Memory B cell (primary cell): Measurements from ENCODE around the gene CFLAR.
A peak's percentile ranks its signal among the peaks of the same experiment; 100 is the strongest.
"Not testable (repeated sequence)": the region's sequence is repeated elsewhere in the genome, so short reads cannot be mapped to it uniquely, and the experiment has no call there.

ENCODE experiments used
- ATAC-seq: fragments of 150-1000 bp; cut with Tn5 transposase; 2 replicates; pipeline ENCODE4 v1.10.0; 2021; ENCODE audit warnings: low read depth, mild to moderate bottlenecking, moderate library complexity
- DNase-seq, 2 donors: peaks; one replicate each; pipeline ENCODE4 v3.0.0; 2022; ENCODE audit warnings: low spot score in 2 of 2
- H3K27ac Mint-ChIP-seq: one replicate; pipeline ENCODE4 v1.8.0; 2022; ENCODE audit warnings: mild to moderate bottlenecking, moderate library complexity, mixed read lengths
- H3K27me3 Mint-ChIP-seq: one replicate; pipeline ENCODE4 v1.8.0; 2022; ENCODE audit warnings: mixed read lengths
- H3K36me3 Mint-ChIP-seq: one replicate; pipeline ENCODE4 v1.8.0; 2022; ENCODE audit warnings: mild to moderate bottlenecking, mixed read lengths
- H3K4me1 Mint-ChIP-seq: one replicate; pipeline ENCODE4 v1.8.0; 2022; ENCODE audit warnings: mixed read lengths
- H3K4me3 Mint-ChIP-seq: one replicate; pipeline ENCODE4 v1.8.0; 2022; ENCODE audit warnings: mild to moderate bottlenecking, moderate library complexity, mixed read lengths
- H3K9me3 Mint-ChIP-seq: one replicate; pipeline ENCODE4 v1.8.0; 2022; ENCODE audit warnings: mixed read lengths

CFLAR gene

GRCh38 chr2:201110615-201111014 is 5.3 kb upstream of the CFLAR start:
- Mint-ChIP-seq H3K4me1 (peaks cover 17% of the 10 kb centered on the region), H3K4me3 (no peak overlapping the region), H3K36me3 (peaks cover 6% of the 10 kb centered on the region), H3K9me3 (no peaks in the 10 kb centered on the region), H3K27ac (no peak overlapping the region), H3K27me3 (no peaks in the 10 kb centered on the region)
- ATAC-seq (no peak), DNase-seq (no peak)

- Mint-ChIP-seq H3K36me3 (peaks cover 2% of the 10 kb centered on the region), H3K4me3 (no peak overlapping the region), H3K27ac (no peak overlapping the region), H3K27me3 (no peaks in the 10 kb centered on the region), H3K4me1 (peaks cover 16% of the 10 kb centered on the region), H3K9me3 (no peaks in the 10 kb centered on the region)
- ATAC-seq, result no peak
- DNase-seq, result no peak
Measured at GRCh38 chr2:201111096-201111495, 4.9 kb upstream of the CFLAR start.

- Mint-ChIP-seq H3K27me3 (no peaks in the 10 kb centered on the region), H3K4me3 (peak overlapping the region; percentile 71), H3K9me3 (no peaks in the 10 kb centered on the region), H3K36me3 (peaks cover 1% of the 10 kb centered on the region), H3K4me1 (peaks cover 23% of the 10 kb centered on the region), H3K27ac (peak overlapping the region; percentile 99)
- ATAC-seq (no peak), DNase-seq (no peak)
Measured at GRCh38 chr2:201114350-201114749, 1.6 kb upstream of the CFLAR start.

- peak overlapping the region; percentile 88 for H3K4me3 Mint-ChIP-seq
- H3K36me3 Mint-ChIP-seq, result peaks cover 1% of the 10 kb centered on the region
- ATAC-seq (no peak), DNase-seq (no peak)
- H3K27me3 Mint-ChIP-seq, result no peaks in the 10 kb centered on the region
- H3K4me1 Mint-ChIP-seq, result peaks cover 25% of the 10 kb centered on the region
- no peaks in the 10 kb centered on the region for H3K9me3 Mint-ChIP-seq
- peak overlapping the region; percentile 99 for H3K27ac Mint-ChIP-seq
Measured at GRCh38 chr2:201114846-201115245, 1.1 kb upstream of the CFLAR start.

GRCh38 chr2:201116959-201117734 is 1.2 kb downstream of the CFLAR start:
- Mint-ChIP-seq H3K9me3 (no peaks in the 10 kb centered on the region), H3K27me3 (no peaks in the 10 kb centered on the region), H3K27ac (peak overlapping the region; percentile 99), H3K4me1 (peaks cover 39% of the 10 kb centered on the region), H3K4me3 (peak overlapping the region; percentile 88), H3K36me3 (peaks cover 1% of the 10 kb centered on the region)
- ATAC-seq (peak; percentile 29), DNase-seq (peak; percentile 32 to 65)

- H3K9me3 Mint-ChIP-seq, H3K36me3 Mint-ChIP-seq, ATAC-seq, H3K27me3 Mint-ChIP-seq: not testable (repeated sequence)
- Mint-ChIP-seq H3K4me3 (peak overlapping the region; percentile 88), H3K4me1 (peaks cover 45% of the 10 kb centered on the region), H3K27ac (peak overlapping the region; percentile 99)
- peak in 1 of 2 donors; percentile 28 for DNase-seq
Measured at GRCh38 chr2:201117735-201118094, 1.8 kb downstream of the CFLAR start.

GRCh38 chr2:201118121-201118960 is 2.4 kb downstream of the CFLAR start:
- peak; percentile 80 to 86 for DNase-seq
- H3K36me3 Mint-ChIP-seq, result peaks cover 5% of the 10 kb centered on the region
- peak overlapping the region; percentile 88 for H3K4me3 Mint-ChIP-seq
- ATAC-seq, result peak; percentile 62
- no peaks in the 10 kb centered on the region for H3K27me3 Mint-ChIP-seq
- peaks cover 46% of the 10 kb centered on the region for H3K4me1 Mint-ChIP-seq
- no peaks in the 10 kb centered on the region for H3K9me3 Mint-ChIP-seq
- H3K27ac Mint-ChIP-seq, result peak overlapping the region; percentile 99

- H3K36me3 Mint-ChIP-seq, result peaks cover 5% of the 10 kb centered on the region
- DNase-seq (no peak), ATAC-seq (peak; percentile 2)
- H3K9me3 Mint-ChIP-seq, result no peaks in the 10 kb centered on the region
- peak overlapping the region; percentile 88 for H3K4me3 Mint-ChIP-seq
- H3K27ac Mint-ChIP-seq, result peak overlapping the region; percentile 99
- peaks cover 48% of the 10 kb centered on the region for H3K4me1 Mint-ChIP-seq
- no peaks in the 10 kb centered on the region for H3K27me3 Mint-ChIP-seq
Measured at GRCh38 chr2:201118961-201119854, 3.2 kb downstream of the CFLAR start.

- ATAC-seq (no peak), DNase-seq (no peak)
- no peaks in the 10 kb centered on the region for H3K27me3 Mint-ChIP-seq
- H3K27ac Mint-ChIP-seq, result peak overlapping the region; percentile 99
- H3K36me3 Mint-ChIP-seq, result peaks cover 7% of the 10 kb centered on the region
- H3K4me3 Mint-ChIP-seq, result peak overlapping the region; percentile 68
- peaks cover 58% of the 10 kb centered on the region for H3K4me1 Mint-ChIP-seq
- H3K9me3 Mint-ChIP-seq, result no peaks in the 10 kb centered on the region
Measured at GRCh38 chr2:201122276-201122675, 6.3 kb downstream of the CFLAR start.

- Mint-ChIP-seq H3K4me3 (peak overlapping the region; percentile 75), H3K9me3 (no peaks in the 10 kb centered on the region), H3K4me1 (peaks cover 66% of the 10 kb centered on the region), H3K36me3 (peaks cover 6% of the 10 kb centered on the region), H3K27ac (peak overlapping the region; percentile 99), H3K27me3 (no peaks in the 10 kb centered on the region)
- no peak for DNase-seq
- ATAC-seq, result peak; percentile 11
Measured at GRCh38 chr2:201126308-201127151, 10.6 kb downstream of the CFLAR start.

GRCh38 chr2:201127152-201127511 is 11.2 kb downstream of the CFLAR start:
- peaks cover 6% of the 10 kb centered on the region for H3K36me3 Mint-ChIP-seq
- DNase-seq (no peak), ATAC-seq (no peak)
- peak overlapping the region; percentile 99 for H3K27ac Mint-ChIP-seq
- H3K4me3 Mint-ChIP-seq, result peak overlapping the region; percentile 75
- H3K27me3 Mint-ChIP-seq, result no peaks in the 10 kb centered on the region
- H3K9me3 Mint-ChIP-seq, result no peaks in the 10 kb centered on the region
- peaks cover 65% of the 10 kb centered on the region for H3K4me1 Mint-ChIP-seq

- no peaks in the 10 kb centered on the region for H3K27me3 Mint-ChIP-seq
- ATAC-seq (no peak), DNase-seq (no peak)
- H3K4me3 Mint-ChIP-seq, result peak overlapping the region; percentile 75
- H3K9me3 Mint-ChIP-seq, result no peaks in the 10 kb centered on the region
- H3K4me1 Mint-ChIP-seq, result peaks cover 63% of the 10 kb centered on the region
- peak overlapping the region; percentile 99 for H3K27ac Mint-ChIP-seq
- peaks cover 5% of the 10 kb centered on the region for H3K36me3 Mint-ChIP-seq
Measured at GRCh38 chr2:201127570-201127969, 11.6 kb downstream of the CFLAR start.

GRCh38 chr2:201128033-201128432 is 12.1 kb downstream of the CFLAR start:
- H3K36me3 Mint-ChIP-seq, result peaks cover 9% of the 10 kb centered on the region
- H3K27ac Mint-ChIP-seq, result peak overlapping the region; percentile 99
- DNase-seq (no peak), ATAC-seq (no peak)
- no peak overlapping the region for H3K4me3 Mint-ChIP-seq
- H3K27me3 Mint-ChIP-seq, result no peaks in the 10 kb centered on the region
- peaks cover 65% of the 10 kb centered on the region for H3K4me1 Mint-ChIP-seq
- H3K9me3 Mint-ChIP-seq, result no peaks in the 10 kb centered on the region
